OCI-LY7 (cell line): ENCODE results near the gene MGMT. TPM values are rescaled to one million over a fixed set of nuclear protein-coding genes. Genes with fewer than 3 reads are reported as not detected.

Experiments
- BruUV-seq: library from RNA; stranded (reverse); fragments of 400-500 nt; replicated peaks from 2 replicates; lab custom pipeline; 2021; lab: Mats Ljungman, UMichigan
- CTCF ChIA-PET: fragments of 300-600 bp; sonication (Branson Sonifier 250); formaldehyde crosslinking; loops from one replicate; lab custom pipeline; 2022; ENCODE audit warnings: antibody characterized with exemption; ENCODE audit not compliant: unreplicated experiment; lab: Charles Lee
- POLR2A ChIA-PET: fragments of 300-600 bp; sonication (Branson Sonifier 250); formaldehyde crosslinking; loops from one replicate; lab custom pipeline; 2022; ENCODE audit warnings: antibody characterized with exemption; lab: Charles Lee
- DNase-seq: peaks from one replicate; pipeline ENCODE4 v3.0.0-alpha.2; 2015; ENCODE audit warnings: low spot score
- H2AFZ ChIP-seq: fragments of 200-600 bp; sonication (generic), shearing (Covaris generic); 2 replicates; pipeline ENCODE4 v1.6.1; 2014; ENCODE audit warnings: mild to moderate bottlenecking, antibody characterized with exemption, low read length, moderate library complexity
- H3K27ac ChIP-seq: fragments of 200-600 bp; sonication (generic); 2 replicates; pipeline ENCODE4 v1.5.1; 2014; ENCODE audit warnings: mixed run types, low read depth, mild to moderate bottlenecking, moderate library complexity, low read length, inconsistent platforms; ENCODE audit not compliant: poor library complexity, severe bottlenecking
- H3K36me3 ChIP-seq: fragments of 200-600 bp; sonication (generic); 2 replicates; pipeline ENCODE4 v1.6.1; 2014; ENCODE audit warnings: mild to moderate bottlenecking, antibody characterized with exemption, low read length, moderate library complexity, mixed read lengths; ENCODE audit not compliant: insufficient read depth
- H3K4me1 ChIP-seq: fragments of 200-600 bp; sonication (generic); 2 replicates; pipeline ENCODE4 v1.5.1; 2014; ENCODE audit warnings: mild to moderate bottlenecking, low read length; ENCODE audit not compliant: insufficient read depth, poor library complexity, severe bottlenecking
- H3K4me2 ChIP-seq: fragments of 200-600 bp; sonication (generic); 2 replicates; pipeline ENCODE4 v1.6.1; 2014; ENCODE audit warnings: mild to moderate bottlenecking, low read length
- H3K4me3 ChIP-seq: fragments of 200-600 bp; sonication (generic); 2 replicates; pipeline ENCODE4 v1.5.1; 2014; ENCODE audit warnings: mild to moderate bottlenecking, low read depth, low read length; ENCODE audit not compliant: poor library complexity, severe bottlenecking
- H3K79me2 ChIP-seq: fragments of 200-600 bp; sonication (generic); 2 replicates; pipeline ENCODE4 v1.6.1; 2016; ENCODE audit warnings: low read depth, mild to moderate bottlenecking, low read length, moderate library complexity, mixed read lengths; ENCODE audit not compliant: insufficient read depth
- H3K9me2 ChIP-seq: fragments of 200-600 bp; sonication (generic); 2 replicates; pipeline ENCODE4 v1.6.1; 2016; ENCODE audit warnings: mild to moderate bottlenecking, low read length, mixed read lengths; ENCODE audit not compliant: insufficient read depth
- H3K9me3 ChIP-seq: fragments of 200-600 bp; sonication (generic); 2 replicates; pipeline ENCODE4 v1.6.1; 2014; ENCODE audit warnings: mild to moderate bottlenecking, mixed run types, low read length, mixed read lengths
- H4K20me1 ChIP-seq: fragments of 200-600 bp; sonication (generic); 2 replicates; pipeline ENCODE4 v1.6.1; 2014; ENCODE audit warnings: mild to moderate bottlenecking, antibody characterized with exemption, low read length, moderate library complexity, mixed read lengths; ENCODE audit not compliant: insufficient read depth
- CTCF ChIP-seq: fragments of 200-600 bp; sonication (generic); conservative IDR thresholded peaks from 2 replicates; pipeline ENCODE4 v1.5.1; 2014; ENCODE audit warnings: mild to moderate bottlenecking, antibody characterized with exemption, low read length, moderate library complexity, mixed read lengths
- EZH2phosphoT487 ChIP-seq: fragments of 200-600 bp; sonication (generic); IDR thresholded peaks from 2 replicates; pipeline ENCODE4 v1.6.1; 2018; ENCODE audit warnings: low read depth, borderline replicate concordance, mild to moderate bottlenecking, mixed run types, antibody characterized with exemption, low read length, moderate library complexity, mixed read lengths
- intact Hi-C: fragments of 100-400 bp; cut with micrococcal nuclease; formaldehyde crosslinking; loops from one replicate; pipeline ENCODE4 v1.10.0; 2022; ENCODE audit not compliant: unreplicated experiment
- total RNA-seq, 2 experiments: library from RNA; depleted of rRNA in 1 of 2; stranded (reverse); fragments of >200 nt in 1 of 2; shearing (Covaris generic) in 1 of 2; gene quantifications; 2 replicates each; pipeline ENCODE4 v1.2.3, GENCODE V29; 2014 to 2022

Gene MGMT
- total RNA-seq, 2 experiments from 2014 or later, result 19.7 to 25.0 TPM

GRCh38 chr10:129641351-129641750 is 174.3 kb downstream of the MGMT start:
- no peak overlapping the region for H2AFZ ChIP-seq
- H3K4me3 ChIP-seq, result no peak overlapping the region
- no peak overlapping the region for H3K4me2 ChIP-seq
- TF ChIP-seq EZH2phosphoT487 (no peak), CTCF (no peak)
- no peaks in the 10 kb centered on the region for H3K4me1 ChIP-seq
- no peaks in the 10 kb centered on the region for H3K79me2 ChIP-seq
- no peaks in the 10 kb centered on the region for H3K9me3 ChIP-seq
- no peaks in the 10 kb centered on the region for H3K36me3 ChIP-seq
- BruUV-seq, result no TSS peak
- POLR2A ChIA-PET, result no interaction called here
- no peaks in the 10 kb centered on the region for H4K20me1 ChIP-seq
- no peak overlapping the region for H3K27ac ChIP-seq
- no peak for DNase-seq
- CTCF ChIA-PET, result no interaction called here
- intact Hi-C loops, result no loop called here
- H3K9me2 ChIP-seq, result no peaks in the 10 kb centered on the region; the same call in 1 of the 2 replicates

- Histone ChIP-seq H3K4me2 (no peak overlapping the region), H3K4me1 (no peaks in the 10 kb centered on the region), H3K27ac (no peak overlapping the region), H4K20me1 (no peaks in the 10 kb centered on the region), H3K79me2 (no peaks in the 10 kb centered on the region), H3K36me3 (no peaks in the 10 kb centered on the region), H2AFZ (no peak overlapping the region), H3K4me3 (no peak overlapping the region), H3K9me2 (no peaks in the 10 kb centered on the region; the same call in 1 of the 2 replicates), H3K9me3 (no peaks in the 10 kb centered on the region)
- ChIA-PET CTCF (no interaction called here), POLR2A (no interaction called here)
- TF ChIP-seq CTCF (no peak), EZH2phosphoT487 (no peak)
- no peak for DNase-seq
- intact Hi-C loops, result no loop called here
- BruUV-seq, result no TSS peak
Observed at GRCh38 chr10:129641982-129642381, 174.9 kb downstream of the MGMT start.

- Histone ChIP-seq H4K20me1 (no peaks in the 10 kb centered on the region), H3K27ac (no peak overlapping the region), H3K9me2 (no peaks in the 10 kb centered on the region; the same call in 1 of the 2 replicates), H3K9me3 (no peaks in the 10 kb centered on the region), H3K4me1 (no peaks in the 10 kb centered on the region), H3K4me2 (no peak overlapping the region), H3K4me3 (no peak overlapping the region), H2AFZ (no peak overlapping the region), H3K79me2 (no peaks in the 10 kb centered on the region), H3K36me3 (no peaks in the 10 kb centered on the region)
- intact Hi-C loops, result no loop called here
- BruUV-seq, result no TSS peak
- ChIA-PET CTCF (no interaction called here), POLR2A (no interaction called here)
- DNase-seq, result no peak
- no peak for TF ChIP-seq CTCF
- no peak for TF ChIP-seq EZH2phosphoT487
Observed at GRCh38 chr10:129642427-129642826, 175.4 kb downstream of the MGMT start.
